Astrocyte of the cerebellum (primary cell): ENCODE data around the gene FIGNL1.
A peak's percentile ranks its signal among the peaks of the same experiment; 100 is the strongest.

Experiments used
- DNase-seq: peaks from one replicate; pipeline ENCODE4 v3.0.0-alpha.2; 2011; ENCODE audit warnings: low read depth
- H3K4me3 ChIP-seq: 2 replicates; pipeline ENCODE4 v1.5.1; 2011; ENCODE audit warnings: mild to moderate bottlenecking, low read depth, low read length, moderate library complexity
- CTCF ChIP-seq: IDR thresholded peaks from 2 replicates; pipeline ENCODE4 v1.5.1; 2012; ENCODE audit warnings: low read length, low read depth, moderate library complexity, mild to moderate bottlenecking; ENCODE audit errors: missing control alignments
- in situ Hi-C: cut with HindIII; loops from 2 replicates; pipeline ENCODE4 v1.10.0; 2017; ENCODE audit warnings: low sequenced_read_pairs

FIGNL1 gene, protein sequence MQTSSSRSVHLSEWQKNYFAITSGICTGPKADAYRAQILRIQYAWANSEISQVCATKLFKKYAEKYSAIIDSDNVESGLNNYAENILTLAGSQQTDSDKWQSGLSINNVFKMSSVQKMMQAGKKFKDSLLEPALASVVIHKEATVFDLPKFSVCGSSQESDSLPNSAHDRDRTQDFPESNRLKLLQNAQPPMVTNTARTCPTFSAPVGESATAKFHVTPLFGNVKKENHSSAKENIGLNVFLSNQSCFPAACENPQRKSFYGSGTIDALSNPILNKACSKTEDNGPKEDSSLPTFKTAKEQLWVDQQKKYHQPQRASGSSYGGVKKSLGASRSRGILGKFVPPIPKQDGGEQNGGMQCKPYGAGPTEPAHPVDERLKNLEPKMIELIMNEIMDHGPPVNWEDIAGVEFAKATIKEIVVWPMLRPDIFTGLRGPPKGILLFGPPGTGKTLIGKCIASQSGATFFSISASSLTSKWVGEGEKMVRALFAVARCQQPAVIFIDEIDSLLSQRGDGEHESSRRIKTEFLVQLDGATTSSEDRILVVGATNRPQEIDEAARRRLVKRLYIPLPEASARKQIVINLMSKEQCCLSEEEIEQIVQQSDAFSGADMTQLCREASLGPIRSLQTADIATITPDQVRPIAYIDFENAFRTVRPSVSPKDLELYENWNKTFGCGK

GRCh38 chr7:50449881-50450589 is at the start of gene FIGNL1:
Gene FIGNL1 (minus strand): TSS chr7:50450350. CDS start chr7:50447287, 3,063 bp downstream.
- in situ Hi-C loops, result no loop called here
- peak; percentile 65 for DNase-seq
- TF ChIP-seq CTCF, result no peak
- peak within 1 kb of the TSS; percentile 48 for H3K4me3 ChIP-seq

GRCh38 chr7:50499092-50499491 is 48.9 kb upstream of the FIGNL1 start:
- TF ChIP-seq CTCF, result no peak
- H3K4me3 ChIP-seq, result no peak overlapping the region
- no peak for DNase-seq
- in situ Hi-C loops, result loop anchor here (25.0 kb wide), 1 partner anchor 638 kb away; no protein-coding TSS in a partner anchor

- in situ Hi-C loops, result loop anchor here (25.0 kb wide), 1 partner anchor 639 kb away; no protein-coding TSS in a partner anchor
- TF ChIP-seq CTCF, result no peak
- DNase-seq, result no peak
- H3K4me3 ChIP-seq, result no peak overlapping the region
These were observed 47.8 kb upstream of the FIGNL1 start for GRCh38 chr7:50497968-50498367.

- TF ChIP-seq CTCF, result no peak
- in situ Hi-C loops, result loop anchor here (25.0 kb wide), 1 partner anchor 640 kb away; no protein-coding TSS in a partner anchor
- no peak for DNase-seq
- no peak overlapping the region for H3K4me3 ChIP-seq
These were observed 47.0 kb upstream of the FIGNL1 start for GRCh38 chr7:50497068-50497642.

GRCh38 chr7:50496569-50496968 is 46.4 kb upstream of the FIGNL1 start:
- no peak for TF ChIP-seq CTCF
- DNase-seq, result no peak
- in situ Hi-C loops, result loop anchor here (25.0 kb wide), 1 partner anchor 641 kb away; no protein-coding TSS in a partner anchor
- H3K4me3 ChIP-seq, result no peak overlapping the region

DNA sequence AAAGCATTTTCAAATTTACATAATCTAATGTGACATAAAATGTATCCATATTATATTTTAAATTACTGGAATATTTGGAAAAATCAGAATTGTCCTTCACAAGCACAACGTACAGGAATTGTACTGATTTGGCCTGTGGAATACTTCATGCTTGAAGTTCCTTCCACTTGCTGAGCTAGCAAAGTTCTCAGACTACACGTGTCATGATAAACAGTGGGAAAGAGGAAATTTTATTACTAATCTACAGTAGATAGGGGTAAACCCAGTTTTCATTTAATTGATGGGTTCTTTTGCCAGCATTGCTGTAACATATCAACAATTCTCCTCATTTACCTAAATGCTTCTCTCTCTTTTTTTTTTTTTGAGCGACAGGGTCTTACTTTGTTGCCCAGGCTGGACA is 45.6 kb upstream of the FIGNL1 start:
- in situ Hi-C loops, result loop anchor here (25.0 kb wide), 1 partner anchor 642 kb away; no protein-coding TSS in a partner anchor
- TF ChIP-seq CTCF, result no peak
- H3K4me3 ChIP-seq, result no peak overlapping the region
- no peak for DNase-seq
